HG02973 (cell line): ENCODE measurements around the gene SLC4A3.

Source experiments
- ATAC-seq: cut with Tn5 transposase; IDR thresholded peaks from one replicate; pipeline ENCODE4 v1.9.1; 2021; ENCODE audit warnings: moderate library complexity; ENCODE audit not compliant: unreplicated experiment

Gene SLC4A3

DNA sequence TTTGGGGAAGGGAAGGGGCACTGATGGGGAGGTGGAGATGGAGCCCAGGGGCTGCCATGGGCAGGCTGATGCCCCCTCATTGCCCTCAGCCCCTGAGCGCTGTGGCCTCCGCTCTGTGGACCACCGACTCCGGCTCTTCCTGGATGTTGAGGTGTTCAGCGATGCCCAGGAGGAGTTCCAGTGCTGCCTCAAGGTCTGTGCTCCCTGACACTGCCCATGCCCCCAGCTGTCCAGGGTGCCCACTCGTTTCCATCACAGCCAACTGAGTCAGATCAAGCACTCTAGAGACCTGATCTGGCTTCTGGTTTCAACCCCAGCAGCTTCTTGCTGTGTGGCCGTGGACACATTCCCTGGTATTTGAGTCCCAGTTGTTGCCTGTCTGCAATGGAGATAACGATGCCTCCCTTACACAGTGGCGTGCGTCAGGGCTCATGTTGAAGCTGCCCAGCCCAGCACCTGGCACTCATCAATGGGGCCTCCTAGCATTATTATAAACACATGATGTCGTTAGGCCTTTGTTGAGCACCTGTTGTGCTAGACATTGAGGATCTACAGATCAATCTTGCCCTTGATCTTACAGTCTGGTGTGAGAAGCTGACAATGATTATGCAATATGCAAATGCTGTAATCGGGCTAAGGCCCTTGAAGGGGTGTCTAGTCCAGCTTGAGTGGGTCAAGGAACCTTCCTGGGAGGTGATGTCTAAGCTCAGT is 15.4 kb upstream of the SLC4A3 start:
- ATAC-seq: no peak

DNA sequence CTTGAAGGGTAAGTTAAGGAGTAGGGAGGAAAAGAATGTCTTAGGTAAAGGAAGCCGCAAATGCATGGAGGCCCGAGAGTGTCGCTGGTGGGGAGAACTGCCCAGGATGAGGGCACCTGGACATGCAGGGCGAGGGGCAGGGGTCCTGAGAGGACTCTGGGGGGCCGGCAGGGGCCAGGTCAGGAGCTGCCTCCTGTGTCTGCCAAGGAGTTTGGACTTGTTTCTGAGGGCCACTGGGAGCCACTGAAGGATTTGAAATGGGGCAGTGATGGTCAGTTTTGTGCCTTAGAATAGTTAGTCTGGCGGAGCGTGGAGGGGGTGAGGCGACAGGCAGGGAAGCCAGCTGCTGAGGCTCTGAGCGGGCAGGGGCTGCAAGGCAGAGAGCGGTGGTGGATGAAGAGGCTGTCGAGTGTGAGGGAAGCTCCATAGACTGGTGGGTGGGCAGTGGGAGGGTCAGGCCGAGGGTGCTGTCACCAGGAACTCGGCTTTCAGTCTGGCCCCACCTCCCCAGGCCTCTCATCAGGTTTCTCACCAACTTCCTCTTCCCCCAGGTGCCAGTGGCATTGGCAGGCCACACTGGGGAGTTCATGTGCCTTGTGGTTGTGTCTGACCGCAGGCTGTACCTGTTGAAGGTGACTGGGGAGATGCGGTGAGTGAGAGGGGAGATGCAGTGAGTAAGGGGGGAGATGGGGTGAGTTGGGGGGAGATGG is 14.7 kb upstream of the SLC4A3 start:
- ATAC-seq: no peak

DNA sequence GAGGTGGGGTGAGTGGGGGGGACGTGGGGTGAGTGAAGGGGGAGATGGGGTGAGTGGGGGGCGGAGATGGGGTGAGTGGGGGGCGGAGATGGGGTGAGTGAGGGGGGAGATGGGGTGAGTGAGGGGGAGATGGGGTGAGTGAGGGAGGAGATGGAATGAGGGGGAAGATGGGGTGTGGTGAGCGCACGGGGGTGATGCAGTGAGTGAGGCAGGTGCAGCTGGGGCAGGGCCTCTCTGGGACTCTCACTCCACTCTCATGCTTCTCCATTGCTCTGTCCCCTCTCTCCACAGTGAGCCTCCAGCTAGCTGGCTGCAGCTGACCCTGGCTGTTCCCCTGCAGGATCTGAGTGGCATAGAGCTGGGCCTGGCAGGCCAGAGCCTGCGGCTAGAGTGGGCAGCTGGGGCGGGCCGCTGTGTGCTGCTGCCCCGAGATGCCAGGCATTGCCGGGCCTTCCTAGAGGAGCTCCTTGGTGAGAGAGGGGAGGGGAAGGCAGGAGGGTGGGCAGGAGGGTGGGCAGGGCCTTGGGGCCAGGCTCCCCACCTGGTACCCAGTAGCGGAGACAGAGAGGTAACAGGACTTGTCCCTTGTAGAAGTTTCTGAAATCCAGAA is 13.9 kb upstream of the SLC4A3 start:
- no peak for ATAC-seq

DNA sequence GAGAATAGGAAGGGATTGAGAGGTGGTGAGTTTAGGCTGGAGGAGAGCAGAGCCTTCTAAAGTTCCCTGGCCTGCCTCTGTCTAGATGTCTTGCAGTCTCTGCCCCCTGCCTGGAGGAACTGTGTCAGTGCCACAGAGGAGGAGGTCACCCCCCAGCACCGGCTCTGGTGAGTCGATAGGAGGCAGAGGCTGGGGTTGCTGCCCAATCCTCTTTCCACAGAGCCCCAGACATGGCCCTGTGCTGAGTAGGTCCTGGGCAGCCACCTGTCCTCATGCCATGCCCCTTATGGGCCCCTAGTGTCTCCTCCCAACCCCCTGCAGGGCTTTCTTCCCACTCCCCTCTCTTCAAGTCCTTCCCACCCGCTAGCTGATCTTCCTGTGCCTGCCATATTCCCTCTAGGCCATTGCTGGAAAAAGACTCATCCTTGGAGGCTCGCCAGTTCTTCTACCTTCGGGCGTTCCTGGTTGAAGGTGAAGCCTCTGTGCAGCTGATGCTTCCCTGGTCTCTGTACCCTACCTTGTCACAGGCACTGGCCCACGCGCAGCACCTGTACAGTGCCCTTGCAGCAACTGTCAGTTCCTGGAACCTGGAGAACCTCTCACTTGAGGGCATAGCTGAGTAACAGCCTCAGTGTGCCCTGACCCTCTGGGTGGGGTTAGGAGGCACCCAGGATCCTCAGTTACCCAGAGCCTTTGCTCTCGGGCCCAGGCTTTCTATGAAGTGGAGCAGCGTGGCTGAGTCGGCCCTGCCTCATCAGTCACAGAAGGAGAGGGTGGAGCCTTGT is 13.2 kb upstream of the SLC4A3 start:
- ATAC-seq: no peak

DNA sequence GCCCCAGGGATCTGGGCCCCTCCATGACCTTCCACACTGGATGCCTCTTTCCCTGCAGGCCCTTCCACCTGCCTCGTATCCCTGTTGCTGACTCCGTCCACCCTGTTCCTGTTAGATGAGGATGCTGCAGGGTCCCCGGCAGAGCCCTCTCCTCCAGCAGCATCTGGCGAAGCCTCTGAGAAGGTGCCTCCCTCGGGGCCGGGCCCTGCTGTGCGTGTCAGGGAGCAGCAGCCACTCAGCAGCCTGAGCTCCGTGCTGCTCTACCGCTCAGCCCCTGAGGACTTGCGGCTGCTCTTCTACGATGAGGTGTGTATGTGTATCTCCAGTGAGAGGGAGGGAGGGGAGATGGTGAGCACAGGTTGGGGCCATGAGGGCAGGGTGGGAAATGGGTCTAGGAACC is 12.4 kb upstream of the SLC4A3 start:
- no peak for ATAC-seq

DNA sequence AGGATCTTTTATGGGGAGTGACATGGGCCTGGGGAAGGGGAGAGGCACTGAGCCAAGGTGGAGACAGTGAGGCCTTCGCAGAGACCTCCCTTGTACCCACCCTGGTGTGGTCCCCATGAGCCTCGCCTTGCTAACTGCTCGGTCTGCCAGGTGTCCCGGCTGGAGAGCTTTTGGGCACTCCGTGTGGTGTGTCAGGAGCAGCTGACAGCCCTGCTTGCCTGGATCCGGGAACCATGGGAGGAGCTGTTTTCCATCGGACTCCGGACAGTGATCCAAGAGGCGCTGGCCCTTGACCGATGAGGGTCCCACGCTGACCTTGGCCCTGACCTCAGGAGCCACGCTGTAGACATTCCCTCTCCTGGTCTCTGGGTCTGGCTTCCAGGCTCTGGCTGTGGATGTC is 11.5 kb upstream of the SLC4A3 start:
- no peak for ATAC-seq

DNA sequence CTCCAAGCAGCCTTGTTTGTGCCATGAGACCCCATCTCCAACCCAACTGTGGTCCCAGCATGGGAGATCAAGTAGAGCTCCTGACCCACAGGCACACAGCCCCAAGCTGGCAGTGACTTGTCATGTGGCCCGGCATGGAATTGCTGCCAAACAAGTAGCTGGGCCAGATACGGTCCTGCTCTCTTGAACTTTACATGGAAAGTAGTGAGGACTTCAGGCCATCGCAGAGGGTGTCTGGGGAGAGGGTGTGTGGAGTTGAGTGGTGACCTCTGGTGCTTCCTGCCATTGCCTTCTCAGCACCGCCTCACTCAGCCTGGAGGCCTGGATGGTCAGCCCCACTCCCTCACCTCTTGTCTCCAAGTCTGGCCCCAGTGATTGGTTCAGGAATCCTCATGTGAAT is 10.9 kb upstream of the SLC4A3 start:
- ATAC-seq: no peak

DNA sequence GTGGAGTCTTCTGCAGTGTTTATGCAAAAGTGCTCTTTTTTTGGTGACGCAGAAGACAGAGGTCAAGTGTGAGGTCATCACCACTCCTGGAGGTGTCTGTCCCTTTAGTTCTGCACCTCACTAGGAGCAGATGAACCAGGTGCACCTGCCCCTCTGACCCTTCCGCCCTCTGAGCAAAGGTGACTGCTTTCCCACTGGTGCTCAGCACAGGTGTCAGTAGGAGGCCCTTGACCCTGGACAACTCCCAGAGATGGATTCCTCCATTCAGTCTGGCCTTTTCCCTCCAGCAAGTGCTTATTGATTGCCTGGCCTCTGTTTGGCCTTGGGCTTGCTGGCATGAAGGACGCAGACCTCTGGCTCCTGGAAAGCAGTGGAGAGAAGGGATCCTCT is 8.7 kb upstream of the SLC4A3 start:
- no peak for ATAC-seq

DNA sequence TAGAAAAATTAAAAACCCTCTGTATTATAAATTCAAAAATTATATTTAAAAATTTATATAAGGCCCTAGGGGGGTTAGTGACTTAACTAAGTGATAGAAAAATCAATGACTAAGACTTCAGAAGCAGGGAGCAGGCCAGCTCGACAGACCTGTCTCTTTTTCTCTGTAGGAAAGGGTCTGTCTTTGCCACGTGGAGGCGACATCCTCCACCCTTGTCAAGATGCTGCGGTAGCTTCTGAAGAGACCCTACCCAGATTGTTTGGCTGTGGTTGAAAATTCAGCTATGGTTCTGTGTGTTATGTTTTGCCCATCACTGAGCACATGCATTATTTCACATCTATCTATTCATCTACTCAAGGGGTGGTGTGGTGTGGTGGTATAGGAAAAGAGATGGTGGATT is 8.2 kb upstream of the SLC4A3 start:
- ATAC-seq: no peak

DNA sequence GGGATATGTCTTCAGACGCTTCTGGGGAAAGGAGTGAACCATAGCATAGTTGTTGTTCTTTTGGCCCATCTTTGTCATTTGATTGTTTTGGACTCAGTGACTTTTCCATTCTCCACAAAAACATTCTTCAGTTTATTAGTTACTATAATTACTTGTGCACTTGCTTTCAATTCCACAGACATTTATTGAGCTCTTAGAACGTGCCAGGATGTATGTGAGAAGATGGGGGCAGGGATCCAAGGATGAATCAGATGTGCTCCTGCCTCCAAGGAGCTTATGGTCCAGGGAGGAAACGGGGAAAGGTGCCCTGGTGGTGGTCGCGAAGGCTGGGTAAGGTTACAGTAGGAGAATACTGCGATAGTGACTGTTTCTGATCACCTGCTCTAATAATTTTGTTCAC is 6.9 kb upstream of the SLC4A3 start:
- ATAC-seq: no peak

DNA sequence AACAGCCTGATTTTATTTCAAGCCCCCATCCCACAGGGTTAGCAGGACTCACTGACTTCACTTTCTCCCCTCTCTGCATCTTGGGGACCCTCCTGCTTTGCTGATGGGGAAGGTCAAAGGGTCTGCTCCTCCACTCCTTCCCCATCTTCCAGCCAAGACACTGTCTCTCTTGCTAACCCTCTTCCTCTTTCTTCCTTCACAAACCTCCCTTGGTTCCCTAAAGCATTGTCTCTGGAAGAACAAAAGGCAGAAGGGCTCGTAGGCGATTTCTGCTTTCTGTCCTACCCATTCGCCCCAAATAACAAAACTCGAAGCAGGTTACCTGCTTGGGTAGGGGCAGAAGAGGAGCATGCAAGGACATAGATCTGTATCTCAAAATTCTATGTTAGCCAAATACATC is 5.5 kb upstream of the SLC4A3 start:
- no peak for ATAC-seq

DNA sequence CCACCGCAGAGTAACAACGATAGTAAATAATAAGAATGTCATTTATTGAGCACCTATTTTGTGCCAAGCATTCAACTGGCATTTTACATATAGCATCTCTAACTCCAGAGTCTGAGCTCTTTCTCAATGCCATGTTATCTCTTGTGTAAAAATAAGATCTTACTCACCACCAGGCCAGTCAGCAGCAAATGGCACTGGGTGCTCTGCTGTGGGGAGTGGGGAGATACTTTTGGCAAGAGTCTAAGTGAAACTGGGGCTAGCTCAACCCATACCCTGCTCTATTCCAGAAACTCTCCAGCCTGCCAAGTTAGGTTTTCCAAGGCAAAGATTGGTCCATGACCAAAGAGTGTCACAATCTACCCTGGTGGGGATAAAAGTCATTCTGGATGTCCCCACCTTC is 5.0 kb upstream of the SLC4A3 start:
- no peak for ATAC-seq

DNA sequence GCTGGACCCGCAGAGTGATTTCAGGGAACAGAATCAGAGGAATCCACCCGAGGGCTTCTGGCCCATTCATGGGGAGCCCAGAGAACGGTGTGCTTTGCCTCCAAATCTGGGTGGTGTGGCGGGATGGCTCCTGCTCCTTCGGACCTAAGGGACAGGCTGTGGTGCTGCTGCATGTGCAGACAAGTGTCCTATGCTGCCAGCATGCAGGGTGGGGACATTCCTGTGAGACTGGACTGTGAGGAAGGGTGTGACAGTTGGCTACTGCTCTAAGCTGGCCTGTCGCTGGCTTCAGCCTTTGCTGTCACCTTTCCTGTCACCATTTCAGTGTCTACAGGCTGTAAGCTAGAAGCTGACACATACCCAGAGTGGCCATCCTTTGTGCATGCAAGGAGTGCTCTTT is 2.9 kb upstream of the SLC4A3 start:
- no peak for ATAC-seq

DNA sequence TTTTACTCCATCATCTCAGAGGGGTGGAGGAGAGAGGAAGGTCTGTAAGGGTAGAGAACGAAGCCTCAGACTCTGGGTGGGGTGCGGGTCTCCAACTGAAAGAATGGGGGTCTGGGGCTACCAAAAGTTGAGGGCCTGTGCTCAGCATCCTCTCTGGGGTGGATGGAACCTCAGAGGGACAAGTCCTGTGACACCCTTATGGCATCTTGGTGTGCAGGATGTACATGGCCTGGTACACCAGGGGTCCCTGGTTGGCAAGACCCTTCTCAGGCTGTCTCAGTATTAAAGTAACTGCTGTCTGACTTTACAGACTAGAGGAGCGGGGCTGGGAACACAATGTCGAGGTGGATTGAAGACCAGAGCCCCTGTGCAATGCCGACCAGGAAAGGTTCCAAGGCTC is 2.3 kb upstream of the SLC4A3 start:
- no peak for ATAC-seq

DNA sequence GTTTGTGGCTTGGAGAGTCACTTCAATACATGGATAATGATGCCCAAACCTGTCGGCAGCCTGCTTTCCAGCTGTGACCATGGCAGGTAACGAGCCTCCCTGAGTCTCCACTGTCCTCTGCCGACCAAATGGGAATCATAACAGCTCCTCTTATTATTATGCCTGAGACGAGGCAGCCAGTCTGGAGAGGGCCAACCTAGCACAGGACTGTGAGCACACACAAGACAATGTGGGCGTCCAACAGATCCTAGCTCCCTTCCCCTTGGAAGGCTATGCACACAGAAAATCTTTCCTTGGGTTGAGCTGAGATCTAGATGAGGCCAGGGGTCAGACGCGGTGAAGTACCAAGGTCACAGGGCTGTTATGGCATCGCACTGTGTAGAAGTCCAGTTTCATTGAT is 890 bp upstream of the SLC4A3 start:
- ATAC-seq: no peak

DNA sequence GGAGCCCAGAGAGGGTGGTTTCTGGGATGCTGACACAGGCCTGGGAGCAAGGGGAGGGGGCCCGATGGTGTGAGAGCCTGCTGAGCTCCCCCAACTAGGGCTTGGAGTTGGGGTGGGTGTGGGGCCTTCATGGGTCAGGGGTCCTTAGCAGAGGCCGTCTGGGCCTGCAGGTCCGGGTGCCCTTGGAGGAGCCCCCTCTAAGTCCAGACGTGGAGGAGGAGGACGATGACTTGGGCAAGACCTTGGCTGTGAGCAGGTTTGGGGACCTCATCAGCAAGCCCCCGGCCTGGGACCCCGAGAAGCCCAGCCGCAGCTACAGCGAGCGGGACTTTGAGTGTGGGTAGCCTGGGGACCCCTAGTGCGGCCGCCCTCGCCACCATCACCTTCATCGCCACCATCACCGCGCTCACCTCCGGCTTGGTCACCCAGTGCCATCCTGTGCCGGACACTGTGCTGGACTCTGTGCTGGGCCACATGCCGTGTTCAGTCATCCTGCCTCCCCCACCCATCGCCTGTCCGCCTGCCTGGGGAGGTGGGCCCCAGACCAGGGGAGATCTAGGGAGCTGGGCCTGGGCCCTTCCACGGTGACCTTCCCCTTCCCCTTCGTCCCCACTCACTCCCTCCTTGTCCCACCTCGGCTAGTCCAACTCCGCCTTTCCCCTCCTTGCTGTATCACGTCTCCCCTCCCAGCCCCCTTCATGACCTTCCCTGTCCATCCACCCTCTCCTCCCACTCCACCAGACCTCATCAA is 980 bp downstream of the SLC4A3 start:
- no peak for ATAC-seq

DNA sequence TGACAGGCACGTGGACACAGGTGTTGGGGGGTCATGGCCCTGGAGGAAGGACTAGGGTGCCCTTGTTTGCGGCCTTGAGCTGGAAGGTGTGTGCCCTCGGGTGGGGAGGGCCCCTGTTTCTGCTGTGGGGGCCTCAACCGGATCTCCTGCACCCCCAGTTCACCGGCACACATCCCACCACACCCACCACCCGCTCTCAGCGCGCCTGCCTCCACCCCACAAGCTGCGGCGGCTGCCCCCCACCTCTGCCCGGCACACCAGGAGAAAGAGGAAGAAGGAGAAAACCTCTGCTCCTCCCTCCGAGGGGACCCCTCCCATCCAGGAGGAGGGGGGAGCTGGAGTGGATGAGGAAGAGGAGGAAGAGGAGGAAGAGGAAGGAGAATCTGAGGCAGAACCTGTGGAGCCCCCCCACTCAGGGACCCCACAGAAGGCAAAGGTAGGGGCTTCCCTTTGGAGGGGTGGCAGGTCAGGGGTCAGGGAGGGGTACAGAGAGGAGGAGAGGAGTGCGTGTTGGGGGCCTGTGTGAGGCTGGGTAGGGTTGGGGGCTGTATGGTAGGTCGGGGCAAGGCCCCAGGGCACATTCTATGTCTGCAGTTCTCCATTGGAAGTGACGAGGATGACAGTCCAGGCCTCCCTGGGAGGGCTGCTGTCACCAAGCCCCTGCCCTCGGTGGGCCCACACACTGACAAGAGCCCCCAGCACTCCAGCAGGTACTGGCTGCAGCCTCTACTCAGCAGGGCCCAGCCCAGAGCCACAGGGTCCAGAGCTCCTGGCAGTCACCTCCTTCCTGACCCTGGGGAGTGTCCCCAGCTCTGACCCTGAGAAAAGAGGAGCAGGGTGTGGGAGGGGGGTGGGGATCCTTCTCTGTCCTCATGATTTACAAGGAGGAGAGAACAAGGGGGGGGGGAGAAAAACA is 1.8 kb downstream of the SLC4A3 start:
- ATAC-seq: no peak

DNA sequence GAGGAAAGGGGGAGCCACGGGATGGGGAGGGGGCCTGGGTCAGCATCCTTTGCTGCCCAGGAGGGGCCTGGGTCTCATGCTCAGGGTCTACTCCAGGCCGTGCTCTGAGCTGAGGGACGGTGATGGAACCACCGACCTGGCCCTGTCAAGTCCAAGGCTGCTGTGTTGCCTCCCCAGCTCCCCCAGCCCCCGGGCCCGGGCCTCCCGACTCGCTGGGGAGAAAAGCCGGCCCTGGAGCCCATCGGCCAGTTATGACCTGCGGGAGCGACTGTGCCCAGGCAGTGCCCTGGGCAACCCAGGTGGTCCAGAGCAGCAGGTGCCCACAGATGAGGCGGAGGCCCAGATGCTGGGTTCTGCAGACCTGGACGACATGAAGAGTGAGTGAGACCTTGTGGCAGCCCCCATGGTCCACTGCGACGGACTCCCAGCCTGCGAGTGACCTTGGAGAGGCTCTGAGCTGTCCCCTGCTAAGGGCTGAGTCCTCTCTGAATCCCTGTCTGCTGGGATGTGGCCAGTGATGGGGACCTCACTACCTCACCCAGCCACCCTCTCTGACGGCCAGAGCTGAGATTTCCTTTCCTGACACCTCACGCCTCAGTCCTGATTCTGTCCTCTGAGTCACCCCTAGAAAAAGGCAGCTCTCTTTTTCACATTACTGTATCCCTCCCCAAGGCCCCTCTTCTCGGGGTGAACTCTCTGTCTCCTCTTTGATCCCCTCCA is 2.7 kb downstream of the SLC4A3 start:
- ATAC-seq: no peak

DNA sequence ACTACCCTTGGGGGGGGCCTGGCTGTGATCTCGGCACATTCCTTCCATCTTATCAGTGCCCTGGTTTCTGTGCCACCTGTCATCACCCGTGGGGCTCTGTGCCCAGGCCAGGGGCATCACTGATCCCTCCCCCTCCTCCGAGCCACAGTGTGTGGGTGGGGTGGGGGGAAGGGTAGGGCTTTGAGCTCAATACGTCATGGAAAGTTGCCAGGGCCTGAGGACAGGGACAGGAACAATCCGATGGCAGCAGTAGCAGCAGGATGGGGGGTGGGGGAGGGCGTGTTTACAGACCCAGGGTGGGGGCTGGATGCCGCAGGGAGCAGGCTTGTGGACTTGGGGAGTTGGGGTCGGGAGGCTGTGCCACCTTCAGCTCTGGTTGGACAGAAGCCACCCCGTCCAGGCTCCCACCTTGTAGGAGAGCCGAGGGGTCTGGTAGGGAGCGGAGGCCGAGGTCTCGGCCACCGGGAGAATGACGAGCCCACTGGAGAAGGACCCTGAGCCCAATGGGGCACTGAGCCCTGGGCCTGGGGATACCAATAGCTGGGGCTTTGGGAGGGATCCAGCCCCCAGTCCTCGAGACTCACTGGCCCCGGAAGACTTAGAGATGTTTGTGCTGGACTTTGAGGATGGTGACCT is 3.5 kb downstream of the SLC4A3 start:
- ATAC-seq: no peak
